Central memory CD4-positive, alpha-beta T cell (primary cell): ENCODE measurements around the gene CST5.
"Not testable (repeated sequence)": the region's sequence is repeated elsewhere in the genome, so short reads cannot be mapped to it uniquely, and the experiment has no call there.

Experiments
- DNase-seq: peaks from one replicate; pipeline ENCODE4 v3.0.0; 2022
- total RNA-seq, 3 experiments: gene quantifications; one replicate each; lab custom pipeline; 2026; lab: John Stamatoyannopoulos, UW

The CST5 gene
- total RNA-seq, result 0 reads per million in 3 experiments

- DNase-seq, result no peak
Measured at GRCh38 chr20:23879328-23879798, at the start of gene CST5. Gene CST5 (minus strand): TSS chr20:23879748. CDS start chr20:23879676, 72 bp downstream.

- peak; percentile 32 for DNase-seq
Measured at GRCh38 chr20:23928788-23929187, 49.2 kb upstream of the CST5 start.

GRCh38 chr20:23928353-23928752 is 48.8 kb upstream of the CST5 start:
- DNase-seq, result no peak

- DNase-seq, result no peak
Measured at GRCh38 chr20:23926944-23927872, 47.7 kb upstream of the CST5 start.

- no peak for DNase-seq
Measured at GRCh38 chr20:23926526-23926880, 47.0 kb upstream of the CST5 start.

- no peak for DNase-seq
Measured at GRCh38 chr20:23925789-23926525, 46.4 kb upstream of the CST5 start.

- no peak for DNase-seq
Measured at GRCh38 chr20:23924751-23925150, 45.2 kb upstream of the CST5 start.

- no peak for DNase-seq
Measured at GRCh38 chr20:23923891-23924435, 44.4 kb upstream of the CST5 start.

GRCh38 chr20:23923311-23923710 is 43.8 kb upstream of the CST5 start:
- DNase-seq, result no peak

GRCh38 chr20:23920408-23921325 is 41.1 kb upstream of the CST5 start:
- no peak for DNase-seq

GRCh38 chr20:23918896-23919295 is 39.3 kb upstream of the CST5 start:
- no peak for DNase-seq

- no peak for DNase-seq
Measured at GRCh38 chr20:23918101-23918862, 38.7 kb upstream of the CST5 start.

- no peak for DNase-seq
Measured at GRCh38 chr20:23917024-23917725, 37.6 kb upstream of the CST5 start.

- DNase-seq, result no peak
Measured at GRCh38 chr20:23915844-23916243, 36.3 kb upstream of the CST5 start.

GRCh38 chr20:23914469-23914868 is 34.9 kb upstream of the CST5 start:
- DNase-seq, result not testable (repeated sequence)

- DNase-seq, result no peak
Measured at GRCh38 chr20:23910210-23910609, 30.7 kb upstream of the CST5 start.

GRCh38 chr20:23909390-23909789 is 29.8 kb upstream of the CST5 start:
- no peak for DNase-seq

- DNase-seq, result no peak
Measured at GRCh38 chr20:23907579-23907978, 28.0 kb upstream of the CST5 start.

GRCh38 chr20:23902396-23902795 is 22.8 kb upstream of the CST5 start:
- peak; percentile 63 for DNase-seq

GRCh38 chr20:23890867-23891266 is 11.3 kb upstream of the CST5 start:
- not testable (repeated sequence) for DNase-seq

GRCh38 chr20:23889775-23890187 is 10.2 kb upstream of the CST5 start:
- DNase-seq, result peak; percentile 61
